Right atrium auricular region (tissue), 2 donors: ENCODE measurements around the gene ZIC5. TPM values are rescaled to one million over a fixed set of nuclear protein-coding genes. Genes with fewer than 3 reads are reported as not detected.

Experiments used
- DNase-seq: peaks from one replicate; pipeline ENCODE4 v3.0.0-alpha.2; 2019; ENCODE audit warnings: low spot score
- H3K27ac ChIP-seq, 2 donors: fragments of 200-600 bp; sonication (generic); 1 replicate in 1 of 2; 2 replicates in 1 of 2; pipeline ENCODE4 v1.5.1; 2016 to 2019
- H3K27me3 ChIP-seq, 2 donors: fragments of 200-600 bp; sonication (generic); one replicate each; pipeline versions ENCODE4 v1.5.1 to v1.6.0; 2017 to 2019
- H3K36me3 ChIP-seq: fragments of 200-600 bp; sonication (generic); one replicate; pipeline ENCODE4 v1.5.1; 2016
- H3K4me1 ChIP-seq, 2 donors: fragments of 200-600 bp; sonication (generic); one replicate each; pipeline versions ENCODE4 v1.5.1 to v1.6.0; 2017 to 2019
- H3K4me3 ChIP-seq, 2 donors: fragments of 200-600 bp; sonication (generic); 1 replicate in 1 of 2; 2 replicates in 1 of 2; pipeline ENCODE4 v1.5.1; 2017 to 2019; ENCODE audit warnings: mild to moderate bottlenecking in 1 of 2, moderate library complexity in 1 of 2
- H3K9me3 ChIP-seq, 2 donors: fragments of 200-600 bp; sonication (generic); one replicate each; pipeline ENCODE4 v1.5.1; 2019
- total RNA-seq, 2 donors: library from RNA; depleted of rRNA; stranded (reverse); fragments of >200 nt; gene quantifications; one replicate each; pipeline ENCODE4 v1.1.0, GENCODE V29; 2016
- TF ChIP-seq, protein P1 (sequence below), 2 donors: fragments of 200-600 bp; sonication (generic); IDR thresholded peaks; one replicate each; pipeline ENCODE4 v1.5.1; 2019; ENCODE audit warnings: antibody characterized with exemption in 2 of 2

ZIC5 gene
- total RNA-seq, 2 donors from 2014 or later = not detected

DNA sequence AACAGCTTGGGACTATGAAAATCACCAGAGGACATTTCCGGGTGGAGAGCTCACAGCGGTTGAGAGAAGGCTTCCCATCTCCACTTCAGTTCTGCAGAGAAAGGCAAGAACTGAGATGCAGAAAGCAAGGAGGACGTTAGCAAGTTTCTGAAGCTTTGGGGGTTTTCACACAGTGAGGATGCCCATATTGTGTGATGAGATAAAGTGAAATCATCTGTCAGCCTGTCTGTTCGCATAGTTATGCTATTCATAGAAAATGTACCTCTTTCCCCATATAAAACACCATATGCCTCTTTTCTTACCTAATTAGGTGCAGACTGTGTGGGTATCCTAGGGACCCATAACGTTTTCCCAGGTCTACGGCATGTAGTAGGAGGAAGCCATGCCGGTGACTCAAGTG is 27.5 kb downstream of the ZIC5 start:
- H3K27me3 ChIP-seq = no peaks in the 10 kb centered on the region
- H3K9me3 ChIP-seq = no peaks in the 10 kb centered on the region
- TF ChIP-seq, protein P1, sequence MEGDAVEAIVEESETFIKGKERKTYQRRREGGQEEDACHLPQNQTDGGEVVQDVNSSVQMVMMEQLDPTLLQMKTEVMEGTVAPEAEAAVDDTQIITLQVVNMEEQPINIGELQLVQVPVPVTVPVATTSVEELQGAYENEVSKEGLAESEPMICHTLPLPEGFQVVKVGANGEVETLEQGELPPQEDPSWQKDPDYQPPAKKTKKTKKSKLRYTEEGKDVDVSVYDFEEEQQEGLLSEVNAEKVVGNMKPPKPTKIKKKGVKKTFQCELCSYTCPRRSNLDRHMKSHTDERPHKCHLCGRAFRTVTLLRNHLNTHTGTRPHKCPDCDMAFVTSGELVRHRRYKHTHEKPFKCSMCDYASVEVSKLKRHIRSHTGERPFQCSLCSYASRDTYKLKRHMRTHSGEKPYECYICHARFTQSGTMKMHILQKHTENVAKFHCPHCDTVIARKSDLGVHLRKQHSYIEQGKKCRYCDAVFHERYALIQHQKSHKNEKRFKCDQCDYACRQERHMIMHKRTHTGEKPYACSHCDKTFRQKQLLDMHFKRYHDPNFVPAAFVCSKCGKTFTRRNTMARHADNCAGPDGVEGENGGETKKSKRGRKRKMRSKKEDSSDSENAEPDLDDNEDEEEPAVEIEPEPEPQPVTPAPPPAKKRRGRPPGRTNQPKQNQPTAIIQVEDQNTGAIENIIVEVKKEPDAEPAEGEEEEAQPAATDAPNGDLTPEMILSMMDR (IDR thresholded peaks at IDR 0.05) = no peak

DNA sequence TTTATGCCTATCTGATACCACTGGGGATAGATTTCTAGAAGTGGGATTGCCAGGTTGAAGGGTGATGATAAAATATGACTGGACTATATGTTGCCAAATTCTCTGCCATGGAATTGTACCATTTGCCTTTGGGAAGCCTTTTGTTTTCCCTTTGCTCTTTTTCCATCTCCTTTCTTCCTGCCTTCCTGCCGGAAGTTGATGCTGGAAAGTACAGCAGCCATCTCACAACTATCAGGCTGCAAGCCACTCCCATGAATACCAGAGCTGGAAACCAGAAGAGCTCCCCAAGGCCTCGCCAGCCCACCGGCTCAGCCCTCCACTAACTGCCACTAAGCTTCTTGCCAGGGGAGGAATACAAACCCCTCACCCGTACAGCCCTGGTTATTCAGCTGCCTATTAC is 29.7 kb downstream of the ZIC5 start:
- no peaks in the 10 kb centered on the region for H3K4me1 ChIP-seq
- no peak overlapping the region for H3K27ac ChIP-seq
- no peaks in the 10 kb centered on the region for H3K27me3 ChIP-seq
- H3K4me3 ChIP-seq = no peak overlapping the region
- no peak for DNase-seq
- no peaks in the 10 kb centered on the region for H3K9me3 ChIP-seq
- TF ChIP-seq, protein P1 (IDR thresholded peaks at IDR 0.05) = no peak
- H3K36me3 ChIP-seq = no peaks in the 10 kb centered on the region

More for the DNA sequence above, 27.5 kb downstream of the ZIC5 start:
- no peak for DNase-seq
- no peaks in the 10 kb centered on the region for H3K36me3 ChIP-seq
- no peak overlapping the region for H3K4me3 ChIP-seq
- no peaks in the 10 kb centered on the region for H3K4me1 ChIP-seq
- no peak overlapping the region for H3K27ac ChIP-seq

DNA sequence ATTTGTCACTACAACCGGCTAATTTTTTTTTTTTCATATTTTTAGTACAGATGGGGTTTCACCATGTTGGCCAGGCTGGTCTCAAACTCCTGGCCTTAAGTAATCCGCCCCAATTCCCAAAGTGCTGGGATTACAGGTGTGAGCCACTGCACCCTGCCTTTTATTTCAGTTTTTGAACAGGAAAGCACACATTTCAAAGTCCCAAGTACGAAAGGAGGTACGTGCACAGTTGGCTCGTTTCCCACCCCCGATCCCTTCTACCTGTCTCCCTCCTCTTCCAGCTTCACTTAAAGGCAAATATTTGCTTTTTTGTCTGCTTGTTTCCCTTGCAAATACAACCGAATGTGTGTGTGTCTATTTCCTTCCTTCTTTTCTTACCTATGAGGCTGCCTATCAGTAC is 30.5 kb downstream of the ZIC5 start:
- no peak overlapping the region for H3K4me3 ChIP-seq
- TF ChIP-seq, protein P1 (IDR thresholded peaks at IDR 0.05) = no peak
- no peak for DNase-seq
- no peaks in the 10 kb centered on the region for H3K36me3 ChIP-seq
- no peaks in the 10 kb centered on the region for H3K9me3 ChIP-seq
- no peaks in the 10 kb centered on the region for H3K4me1 ChIP-seq
- H3K27ac ChIP-seq = no peak overlapping the region
- no peaks in the 10 kb centered on the region for H3K27me3 ChIP-seq

DNA sequence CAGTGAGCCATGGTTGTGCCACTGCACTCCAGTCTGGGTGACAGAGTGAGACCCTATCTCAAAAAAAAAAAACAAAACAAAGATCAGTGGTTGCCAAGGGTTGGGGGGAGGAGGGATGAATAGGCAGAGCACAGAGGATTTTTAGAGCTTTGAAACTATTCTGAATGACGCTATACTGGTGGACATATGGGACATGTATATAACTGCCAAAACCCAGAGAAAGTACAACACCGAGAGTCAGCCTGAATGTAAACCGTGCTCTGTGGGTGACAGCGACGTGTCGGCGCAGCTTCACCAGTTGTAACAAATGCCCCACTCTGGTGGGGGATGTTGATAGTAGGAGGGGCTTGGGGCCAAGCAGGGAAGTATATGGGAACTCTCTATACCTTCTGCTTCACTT is 32.9 kb downstream of the ZIC5 start:
- H3K27ac ChIP-seq = no peak overlapping the region
- DNase-seq = no peak
- TF ChIP-seq, protein P1 (IDR thresholded peaks at IDR 0.05) = no peak
- no peaks in the 10 kb centered on the region for H3K4me1 ChIP-seq
- no peak overlapping the region for H3K4me3 ChIP-seq
- no peaks in the 10 kb centered on the region for H3K36me3 ChIP-seq
- H3K27me3 ChIP-seq = no peaks in the 10 kb centered on the region
- no peaks in the 10 kb centered on the region for H3K9me3 ChIP-seq

DNA sequence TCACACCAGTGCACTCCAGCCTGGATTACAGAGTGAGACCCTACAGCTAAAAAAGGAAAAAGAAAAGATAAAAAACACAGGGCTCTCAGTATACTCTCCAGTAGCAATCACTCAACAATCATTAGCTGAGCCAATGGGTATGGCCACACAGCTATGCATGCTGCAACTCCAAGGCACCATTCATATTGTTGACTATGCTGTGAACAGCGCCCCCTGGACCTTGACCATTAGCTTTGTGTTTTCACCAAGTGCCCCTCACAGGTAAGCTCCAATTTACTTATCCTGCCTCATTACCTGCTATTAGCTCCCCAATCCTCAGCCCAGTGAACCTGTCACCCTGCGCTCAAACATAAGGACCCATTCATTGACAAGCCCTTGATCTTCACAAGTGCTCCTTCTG is 35.8 kb downstream of the ZIC5 start:
- Histone ChIP-seq H3K36me3 (no peaks in the 10 kb centered on the region), H3K9me3 (no peaks in the 10 kb centered on the region), H3K27ac (no peak overlapping the region), H3K4me3 (no peak overlapping the region), H3K27me3 (no peaks in the 10 kb centered on the region), H3K4me1 (no peaks in the 10 kb centered on the region)
- no peak for DNase-seq
- TF ChIP-seq, protein P1 (IDR thresholded peaks at IDR 0.05) = no peak

DNA sequence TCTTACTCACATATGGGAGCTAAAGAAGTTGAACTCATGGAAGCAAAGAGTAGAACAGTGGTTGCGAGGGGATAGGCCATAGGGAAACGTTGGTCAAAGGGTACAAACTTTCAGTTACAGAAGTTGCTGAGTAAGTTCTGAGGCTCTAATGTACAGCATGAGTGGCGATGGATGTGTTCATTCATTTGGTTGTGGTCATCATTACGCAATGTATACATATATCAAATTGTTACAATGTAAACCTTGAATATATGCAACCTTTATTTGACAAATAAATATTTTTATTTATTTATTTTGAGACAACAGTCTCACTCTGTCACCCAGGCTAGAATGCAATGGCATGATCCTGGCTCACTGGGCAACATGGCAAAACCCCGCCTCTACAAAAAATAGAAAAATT is 38.7 kb downstream of the ZIC5 start:
- Histone ChIP-seq H3K27me3 (no peaks in the 10 kb centered on the region), H3K4me3 (no peak overlapping the region), H3K36me3 (no peaks in the 10 kb centered on the region), H3K4me1 (no peaks in the 10 kb centered on the region), H3K9me3 (no peaks in the 10 kb centered on the region), H3K27ac (no peak overlapping the region)
- TF ChIP-seq, protein P1 (IDR thresholded peaks at IDR 0.05) = no peak
- no peak for DNase-seq
